AG09309 (cell line): Measurements from ENCODE around the gene SYT17.

ENCODE experiments used
- DNase-seq: peaks from one replicate; pipeline ENCODE4 v3.0.0-alpha.2; 2010; ENCODE audit warnings: low read depth
- H3K4me3 ChIP-seq: 2 replicates; pipeline ENCODE4 v1.5.1; 2011; ENCODE audit warnings: mild to moderate bottlenecking, low read depth, low read length, moderate library complexity; ENCODE audit not compliant: control insufficient read depth
- TF ChIP-seq, protein P1 (sequence below): IDR thresholded peaks from 2 replicates; pipeline ENCODE4 v1.5.1; 2011; ENCODE audit warnings: mild to moderate bottlenecking, low read depth, low read length, inconsistent platforms; ENCODE audit not compliant: insufficient read depth, control insufficient read depth; ENCODE audit errors: missing control alignments

The SYT17 gene

DNA sequence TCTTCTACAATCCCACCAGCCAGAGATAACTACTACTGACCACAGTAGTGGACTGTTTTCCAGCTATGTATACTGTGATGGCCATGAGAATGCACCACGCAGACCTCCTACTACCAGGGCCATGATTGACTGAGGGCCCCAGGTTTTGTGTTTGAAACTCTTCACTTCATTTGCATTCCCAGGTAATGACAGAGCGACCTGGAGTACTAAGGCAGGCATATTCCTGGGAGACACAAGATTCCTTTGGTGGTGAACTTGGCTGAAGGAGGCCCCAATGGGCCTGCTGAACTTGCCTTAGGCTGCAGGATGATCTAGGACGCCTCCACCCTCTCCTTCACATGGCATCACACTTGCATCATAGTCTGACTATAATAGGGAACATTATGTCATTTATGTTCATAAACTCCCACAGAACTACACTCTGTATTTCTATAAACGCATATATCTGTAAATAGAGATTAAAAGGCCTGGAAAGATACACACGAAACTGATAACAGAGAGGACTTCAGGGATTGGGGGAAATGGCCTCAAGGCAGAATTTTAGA lies 147.9 kb downstream of the SYT17 start:
- DNase-seq = no peak
- TF ChIP-seq, protein P1, sequence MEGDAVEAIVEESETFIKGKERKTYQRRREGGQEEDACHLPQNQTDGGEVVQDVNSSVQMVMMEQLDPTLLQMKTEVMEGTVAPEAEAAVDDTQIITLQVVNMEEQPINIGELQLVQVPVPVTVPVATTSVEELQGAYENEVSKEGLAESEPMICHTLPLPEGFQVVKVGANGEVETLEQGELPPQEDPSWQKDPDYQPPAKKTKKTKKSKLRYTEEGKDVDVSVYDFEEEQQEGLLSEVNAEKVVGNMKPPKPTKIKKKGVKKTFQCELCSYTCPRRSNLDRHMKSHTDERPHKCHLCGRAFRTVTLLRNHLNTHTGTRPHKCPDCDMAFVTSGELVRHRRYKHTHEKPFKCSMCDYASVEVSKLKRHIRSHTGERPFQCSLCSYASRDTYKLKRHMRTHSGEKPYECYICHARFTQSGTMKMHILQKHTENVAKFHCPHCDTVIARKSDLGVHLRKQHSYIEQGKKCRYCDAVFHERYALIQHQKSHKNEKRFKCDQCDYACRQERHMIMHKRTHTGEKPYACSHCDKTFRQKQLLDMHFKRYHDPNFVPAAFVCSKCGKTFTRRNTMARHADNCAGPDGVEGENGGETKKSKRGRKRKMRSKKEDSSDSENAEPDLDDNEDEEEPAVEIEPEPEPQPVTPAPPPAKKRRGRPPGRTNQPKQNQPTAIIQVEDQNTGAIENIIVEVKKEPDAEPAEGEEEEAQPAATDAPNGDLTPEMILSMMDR = no peak

DNA sequence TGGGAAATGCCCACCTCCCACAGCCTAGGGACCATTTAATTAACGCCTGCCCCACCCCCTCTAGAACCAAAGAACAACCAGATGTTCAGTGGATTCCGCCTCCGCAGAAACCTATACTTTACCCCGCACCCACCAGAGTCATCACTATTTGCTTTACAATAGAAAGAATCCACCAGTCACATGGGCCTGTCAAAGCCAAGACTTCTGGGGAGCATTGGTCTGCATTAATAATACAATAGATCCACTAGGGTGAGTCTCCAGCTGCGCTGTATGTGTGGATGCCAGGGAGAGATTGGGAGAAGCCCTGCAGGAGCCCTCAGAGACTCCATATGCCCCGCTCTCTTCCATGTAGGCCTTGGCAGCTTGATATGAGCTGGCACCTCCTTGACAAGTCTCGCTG lies 148.8 kb downstream of the SYT17 start:
- TF ChIP-seq, protein P1 = no peak
- no peak overlapping the region for H3K4me3 ChIP-seq
- no peak for DNase-seq

More for the DNA sequence above, 147.9 kb downstream of the SYT17 start:
- no peak overlapping the region for H3K4me3 ChIP-seq
